GM13976 (cell line): Measurements from ENCODE around the gene WEE1.
A peak's percentile ranks its signal among the peaks of the same experiment; 100 is the strongest.

Source experiments
- DNase-seq: peaks from one replicate; pipeline ENCODE4 v3.0.0; 2012; ENCODE audit warnings: low spot score
- in situ Hi-C: fragments of 300-500 bp; cut with MboI; formaldehyde crosslinking; loops from one replicate; pipeline ENCODE4 v1.12.0; 2022; ENCODE audit warnings: low sequenced_read_pairs, mixed read lengths, inconsistent platforms; ENCODE audit not compliant: unreplicated experiment
- TF ChIP-seq, protein P1 (sequence below): IDR thresholded peaks from 2 replicates; pipeline ENCODE4 v1.5.1; 2012; ENCODE audit warnings: borderline replicate concordance, mild to moderate bottlenecking; ENCODE audit not compliant: insufficient read depth; ENCODE audit errors: extremely low read depth, missing control alignments, control extremely low read depth

WEE1 gene

DNA sequence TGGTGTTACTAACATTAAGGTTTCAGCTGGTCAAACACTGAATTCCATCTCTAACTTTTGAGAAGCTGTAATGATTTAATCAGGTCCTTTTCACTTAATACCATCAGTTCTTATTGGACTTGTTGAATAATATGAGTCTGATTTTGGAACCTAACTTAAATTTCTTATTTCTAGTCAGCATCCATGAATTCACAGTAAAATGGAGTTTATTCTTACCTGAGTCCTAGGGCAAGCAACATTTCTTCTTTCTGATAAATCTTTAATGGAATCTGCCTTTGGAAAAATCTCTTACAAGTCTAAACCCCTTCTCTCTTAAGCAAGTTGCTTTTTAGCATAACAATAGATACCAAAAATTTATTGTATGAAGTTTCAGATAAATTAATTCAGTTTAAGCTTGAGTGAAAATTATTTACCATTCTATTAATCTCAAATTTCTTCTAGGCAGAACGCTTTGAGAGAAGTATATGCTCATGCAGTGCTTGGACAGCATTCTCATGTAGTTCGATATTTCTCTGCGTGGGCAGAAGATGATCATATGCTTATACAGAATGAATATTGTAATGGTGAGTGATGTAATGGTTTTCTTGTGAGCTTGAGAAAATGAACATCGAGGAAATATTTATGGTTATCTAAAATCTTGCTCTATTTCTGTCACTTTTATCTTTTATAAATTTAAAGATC is 3.4 kb downstream of the WEE1 start:
- no peak for DNase-seq
- TF ChIP-seq, protein P1, sequence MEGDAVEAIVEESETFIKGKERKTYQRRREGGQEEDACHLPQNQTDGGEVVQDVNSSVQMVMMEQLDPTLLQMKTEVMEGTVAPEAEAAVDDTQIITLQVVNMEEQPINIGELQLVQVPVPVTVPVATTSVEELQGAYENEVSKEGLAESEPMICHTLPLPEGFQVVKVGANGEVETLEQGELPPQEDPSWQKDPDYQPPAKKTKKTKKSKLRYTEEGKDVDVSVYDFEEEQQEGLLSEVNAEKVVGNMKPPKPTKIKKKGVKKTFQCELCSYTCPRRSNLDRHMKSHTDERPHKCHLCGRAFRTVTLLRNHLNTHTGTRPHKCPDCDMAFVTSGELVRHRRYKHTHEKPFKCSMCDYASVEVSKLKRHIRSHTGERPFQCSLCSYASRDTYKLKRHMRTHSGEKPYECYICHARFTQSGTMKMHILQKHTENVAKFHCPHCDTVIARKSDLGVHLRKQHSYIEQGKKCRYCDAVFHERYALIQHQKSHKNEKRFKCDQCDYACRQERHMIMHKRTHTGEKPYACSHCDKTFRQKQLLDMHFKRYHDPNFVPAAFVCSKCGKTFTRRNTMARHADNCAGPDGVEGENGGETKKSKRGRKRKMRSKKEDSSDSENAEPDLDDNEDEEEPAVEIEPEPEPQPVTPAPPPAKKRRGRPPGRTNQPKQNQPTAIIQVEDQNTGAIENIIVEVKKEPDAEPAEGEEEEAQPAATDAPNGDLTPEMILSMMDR: no peak
- in situ Hi-C loops: no loop called here

DNA sequence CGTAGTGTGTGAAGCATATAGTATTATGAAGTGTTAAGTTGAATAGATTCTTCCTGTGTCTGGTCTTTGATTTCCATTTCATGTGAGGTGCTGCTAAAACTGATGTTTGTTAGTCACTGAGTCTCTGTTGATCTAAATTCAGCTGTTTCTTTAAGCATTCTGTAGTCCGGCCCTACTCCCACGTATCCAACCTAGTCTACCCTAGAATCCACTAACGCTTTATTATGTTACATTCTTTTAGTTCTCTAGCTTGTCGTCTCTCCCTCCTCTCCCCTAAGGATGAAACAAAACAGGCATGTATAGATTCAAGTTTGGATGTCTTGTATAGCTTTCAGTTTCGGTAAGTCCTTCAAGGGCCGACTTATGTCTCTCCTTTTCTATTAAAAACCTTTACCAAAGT is 4.1 kb downstream of the WEE1 start:
- DNase-seq: no peak
- TF ChIP-seq, protein P1: no peak
- in situ Hi-C loops: no loop called here

DNA sequence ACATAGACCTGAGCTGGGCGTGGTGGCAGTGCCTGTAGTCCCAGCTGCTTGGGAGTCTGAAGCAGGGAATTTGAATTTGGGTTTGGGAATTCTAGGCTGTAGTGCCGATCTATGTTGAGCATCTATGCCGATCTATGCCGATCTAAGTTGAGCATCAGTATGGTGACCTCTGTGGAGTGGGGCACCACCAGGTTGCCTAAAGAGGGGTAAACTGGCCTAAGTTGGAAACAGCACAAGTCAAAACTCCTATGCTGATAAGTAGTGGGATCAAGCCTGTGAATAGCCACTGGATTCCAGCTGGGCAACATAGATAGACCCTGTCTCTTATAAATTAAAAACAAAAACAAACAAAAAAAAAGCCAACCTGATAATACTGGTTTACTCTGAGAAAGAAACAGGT is 7.4 kb downstream of the WEE1 start:
- DNase-seq: no peak
- in situ Hi-C loops: no loop called here
- TF ChIP-seq, protein P1: no peak

DNA sequence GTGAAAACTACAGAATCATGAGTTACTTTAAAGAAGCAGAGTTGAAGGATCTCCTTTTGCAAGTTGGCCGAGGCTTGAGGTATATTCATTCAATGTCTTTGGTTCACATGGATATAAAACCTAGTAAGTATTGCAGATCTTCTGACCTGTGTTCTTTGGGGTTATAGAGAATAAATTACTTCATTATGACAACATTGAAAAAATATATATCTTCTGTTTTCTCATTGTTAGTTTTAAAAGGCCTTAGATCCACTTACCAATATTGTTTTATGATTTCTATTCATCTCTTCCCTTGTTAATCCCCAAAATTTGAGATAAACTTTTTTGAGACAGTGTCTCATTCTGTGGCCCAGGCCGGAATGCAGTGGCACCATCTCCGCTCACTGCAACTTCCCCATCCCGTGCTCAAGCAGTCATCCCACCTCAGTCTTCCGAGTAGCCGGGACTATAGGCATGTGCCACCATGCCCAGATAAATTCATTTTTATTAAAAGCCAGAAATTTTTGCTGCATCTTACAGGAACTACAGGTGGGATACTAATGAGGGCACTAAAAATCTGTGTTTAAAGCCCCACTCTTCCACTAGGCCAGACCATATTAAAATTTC is 8.2 kb downstream of the WEE1 start:
- in situ Hi-C loops: no loop called here
- TF ChIP-seq, protein P1: no peak
- no peak for DNase-seq

DNA sequence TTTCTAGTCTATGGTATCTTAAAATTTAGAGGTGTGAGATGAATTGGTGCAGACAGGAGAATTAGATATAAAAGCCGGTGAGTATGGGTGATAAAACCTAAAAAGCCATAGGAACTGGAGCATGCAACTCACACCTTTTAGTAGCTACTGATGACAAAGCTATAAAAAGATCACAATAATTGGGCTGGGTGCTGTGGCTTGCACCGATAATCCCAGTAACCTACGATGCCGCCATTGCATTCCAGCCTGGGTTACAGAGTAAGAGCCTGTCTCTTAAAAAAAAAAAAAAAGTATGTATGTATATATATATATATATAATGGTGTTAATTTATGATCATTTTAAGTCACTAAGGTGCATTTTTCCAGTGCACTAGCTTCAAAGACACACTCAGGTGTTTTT is 17.2 kb downstream of the WEE1 start:
- DNase-seq: no peak
- in situ Hi-C loops: no loop called here
- TF ChIP-seq, protein P1: no peak

DNA sequence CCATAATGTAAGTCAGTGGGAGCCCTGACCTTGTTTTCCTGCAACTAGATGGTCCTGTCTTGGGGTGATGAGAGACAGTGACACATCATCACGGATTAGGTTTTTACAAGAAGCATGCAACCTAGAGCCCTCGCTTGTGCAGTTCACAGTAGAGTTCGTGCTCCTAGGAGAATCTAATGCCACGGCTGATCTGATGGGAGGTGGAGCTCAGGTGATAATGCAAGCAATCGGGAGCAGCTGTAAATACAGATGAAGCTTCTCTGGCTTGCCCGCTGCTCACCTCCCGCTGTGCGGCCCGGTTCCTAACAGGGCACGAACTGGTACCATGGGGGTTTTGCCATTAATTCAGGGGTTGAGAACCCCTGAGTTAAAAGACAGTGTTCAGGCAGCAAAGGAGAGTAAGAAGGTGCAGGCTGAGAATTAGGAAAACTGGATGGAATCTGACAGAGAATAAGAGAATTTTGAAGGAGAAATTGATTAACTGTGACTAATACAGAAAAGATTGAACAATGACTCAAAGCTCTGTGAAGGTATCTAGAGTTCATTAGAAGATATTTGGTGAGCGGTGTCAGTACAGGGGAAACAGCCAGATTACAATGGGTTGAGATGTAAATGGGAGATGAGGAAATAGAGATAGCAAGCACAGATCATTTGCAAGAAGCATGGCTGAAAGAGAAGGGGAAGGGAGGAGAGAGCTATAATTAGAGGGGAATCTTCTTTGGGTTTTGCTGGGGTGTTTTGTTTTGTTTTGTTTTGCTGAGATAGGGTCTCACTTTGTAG is 21.0 kb downstream of the WEE1 start:
- TF ChIP-seq, protein P1: no peak
- in situ Hi-C loops: no loop called here
- DNase-seq: peak; percentile 15
